ENCODE data around the gene TAP1. TPM values are rescaled to one million over a fixed set of nuclear protein-coding genes. Genes with fewer than 3 reads are reported as not detected.

TAP1 gene
- total RNA-seq, 1 experiment from 2014 or later: 12.1 TPM

- TF ChIP-seq CTCF (conservative IDR thresholded peaks at IDR 0.05): no peak
- no peak overlapping the region for H4K8ac ChIP-seq (replicated peaks; ENCODE audit: insufficient read length, low read depth, low read length)
- no peaks in the 10 kb centered on the region; the same call in 1 of the 2 replicates for H3K4me1 ChIP-seq (ENCODE audit: insufficient read depth, low read length)
- H2BK120ac ChIP-seq (ENCODE audit: low read depth, low read length, poor library complexity, severe bottlenecking): no peak overlapping the region
- no peak overlapping the region for H2BK20ac ChIP-seq (ENCODE audit: low read depth, low read length, poor library complexity, severe bottlenecking)
- no peaks in the 10 kb centered on the region for H4K20me1 ChIP-seq (ENCODE audit: control insufficient read depth, insufficient read depth, insufficient read length)
- H3K79me1 ChIP-seq (ENCODE audit: insufficient read depth, low read depth, low read length, poor library complexity, severe bottlenecking): no peaks in the 10 kb centered on the region
- H3K9me3 ChIP-seq (ENCODE audit: control insufficient read depth, low read depth, low read length): no peaks in the 10 kb centered on the region
- H3K23ac ChIP-seq (ENCODE audit: insufficient read length, low read depth, low read length): no peak overlapping the region
- H2AFZ ChIP-seq (ENCODE audit: low read length): no peak overlapping the region
- no peaks in the 10 kb centered on the region for H3K79me2 ChIP-seq (ENCODE audit: insufficient read depth, low read length)
- H3K4me3 Mint-ChIP-seq: no peak overlapping the region
- no peak overlapping the region for H3K9ac ChIP-seq (ENCODE audit: extremely low read depth, insufficient read length, low read length)
- no peak overlapping the region for H3K14ac ChIP-seq (ENCODE audit: insufficient read depth, low read length)
- H3K27me3 Mint-ChIP-seq (ENCODE audit: low read depth): peaks cover 57% of the 10 kb centered on the region
- DNase-seq: no peak
- H3K4me1 Mint-ChIP-seq: peaks cover 20 to 23% of the 10 kb centered on the region in 2 experiments
- no peak overlapping the region for H3K18ac ChIP-seq (ENCODE audit: insufficient read length, low read depth, low read length)
- H3T11ph ChIP-seq (ENCODE audit: low read length): no peak overlapping the region
- H3K4me2 ChIP-seq (ENCODE audit: insufficient read depth, insufficient read length, low read length): no peak overlapping the region
- no peak overlapping the region for H3K27ac Mint-ChIP-seq
- WGBS (ENCODE audit: extremely low coverage, insufficient read length, low lambda C conversion rate): no CpG with 5 or more reads among the region's 14 CpGs
- H3K56ac ChIP-seq (ENCODE audit: insufficient read length, low read depth, low read length): no peak overlapping the region
- H2BK5ac ChIP-seq (ENCODE audit: insufficient read length, low read length): no peak overlapping the region
- H3K9me3 Mint-ChIP-seq: no peaks in the 10 kb centered on the region
- no peak overlapping the region for H4K5ac ChIP-seq (ENCODE audit: insufficient read length, low read depth, low read length)
- H3K4ac ChIP-seq (ENCODE audit: low read depth, low read length): no peak overlapping the region
- peaks cover 15% of the 10 kb centered on the region for H3K23me2 ChIP-seq (ENCODE audit: insufficient read length, low read depth, low read length, poor library complexity, severe bottlenecking)
- H3K27me3 ChIP-seq (ENCODE audit: insufficient read depth, low read length): peaks cover 6% of the 10 kb centered on the region; the same call in 1 of the 2 replicates
- H3K27ac ChIP-seq (ENCODE audit: insufficient read length, low read depth, low read length): no peak overlapping the region
- no peak overlapping the region for H2AK5ac ChIP-seq (ENCODE audit: insufficient read length, low read length)
- no peak overlapping the region for H2BK12ac ChIP-seq (ENCODE audit: insufficient read length, low read depth, low read length)
- no peak overlapping the region for H2BK15ac ChIP-seq (ENCODE audit: low read depth, low read length)
- H4K91ac ChIP-seq (ENCODE audit: insufficient read length, low read depth, low read length): no peak overlapping the region
- H3K36me3 Mint-ChIP-seq (ENCODE audit: insufficient read depth in 1 of 3, low read depth in 3 of 3): no peaks in the 10 kb centered on the region
These were observed 3.8 kb upstream of the TAP1 start for GRCh38 chr6:32857156-32857891.
